Right forelimb (tissue), 1 donor: ENCODE data around the gene CC2D2B.
"Not testable (repeated sequence)": the region's sequence is repeated elsewhere in the genome, so short reads cannot be mapped to it uniquely, and the experiment has no call there.

ENCODE experiments used
- DNase-seq: peaks from one replicate; pipeline ENCODE4 v3.0.0-alpha.2; 2018

Gene CC2D2B

GRCh38 chr10:96022739-96023138 is 115.0 kb downstream of the CC2D2B start:
- DNase-seq = no peak

GRCh38 chr10:96023168-96023567 is 115.4 kb downstream of the CC2D2B start:
- DNase-seq = no peak

- DNase-seq = no peak
Measured at GRCh38 chr10:96025566-96025965, 117.8 kb downstream of the CC2D2B start.

GRCh38 chr10:96034625-96035024 is 126.8 kb downstream of the CC2D2B start:
- DNase-seq = no peak

- DNase-seq = no peak
Measured at GRCh38 chr10:96038476-96039387, 131.0 kb downstream of the CC2D2B start.

GRCh38 chr10:96041146-96041545 is 133.4 kb downstream of the CC2D2B start:
- no peak for DNase-seq

- DNase-seq = peak; percentile 92
Measured at GRCh38 chr10:96043033-96043892, 135.5 kb downstream of the CC2D2B start, which contains the start of gene CCNJ. Gene CCNJ (plus strand): TSS chr10:96043583. CDS start chr10:96044394, 811 bp downstream.

GRCh38 chr10:96043893-96044715 is 136.3 kb downstream of the CC2D2B start:
- peak; percentile 78 for DNase-seq

- no peak for DNase-seq
Measured at GRCh38 chr10:96044736-96045135, 137.0 kb downstream of the CC2D2B start.

- no peak for DNase-seq
Measured at GRCh38 chr10:96046546-96046945, 138.8 kb downstream of the CC2D2B start.

GRCh38 chr10:96047004-96047649 is 139.4 kb downstream of the CC2D2B start:
- no peak for DNase-seq

GRCh38 chr10:96047925-96048324 is 140.2 kb downstream of the CC2D2B start:
- DNase-seq = not testable (repeated sequence)

GRCh38 chr10:96049340-96049739 is 141.6 kb downstream of the CC2D2B start:
- DNase-seq = no peak

GRCh38 chr10:96053985-96054384 is 146.2 kb downstream of the CC2D2B start:
- no peak for DNase-seq

- no peak for DNase-seq
Measured at GRCh38 chr10:96056787-96057186, 149.0 kb downstream of the CC2D2B start.

- DNase-seq = no peak
Measured at GRCh38 chr10:96061232-96061631, 153.5 kb downstream of the CC2D2B start.

- no peak for DNase-seq
Measured at GRCh38 chr10:96072674-96073073, 164.9 kb downstream of the CC2D2B start.

- no peak for DNase-seq
Measured at GRCh38 chr10:96073722-96074121, 165.9 kb downstream of the CC2D2B start.

GRCh38 chr10:96074776-96075175 is 167.0 kb downstream of the CC2D2B start:
- DNase-seq = no peak

GRCh38 chr10:96075977-96076376 is 168.2 kb downstream of the CC2D2B start:
- no peak for DNase-seq

- DNase-seq = no peak
Measured at GRCh38 chr10:96077156-96077555, 169.4 kb downstream of the CC2D2B start.

- no peak for DNase-seq
Measured at GRCh38 chr10:96082153-96082552, 174.4 kb downstream of the CC2D2B start.
